Activated CD4-positive, CD25-positive, alpha-beta regulatory T cell treated with anti-CD3 and anti-CD28 coated beads, Interleukin-2, amount 50 U/mL, for 24 hours (primary cell): ENCODE measurements around the gene STMN1.

Experiments
- ATAC-seq, 2 donors: fragments of 150-1000 bp; cut with Tn5 transposase; one replicate each; pipeline ENCODE4 v1.10.0; 2021; ENCODE audit warnings: mild to moderate bottlenecking in 1 of 2, moderate library complexity in 1 of 2

The STMN1 gene

GRCh38 chr1:25918615-25919014 is 12.4 kb upstream of the STMN1 start:
- ATAC-seq, result no peak

DNA sequence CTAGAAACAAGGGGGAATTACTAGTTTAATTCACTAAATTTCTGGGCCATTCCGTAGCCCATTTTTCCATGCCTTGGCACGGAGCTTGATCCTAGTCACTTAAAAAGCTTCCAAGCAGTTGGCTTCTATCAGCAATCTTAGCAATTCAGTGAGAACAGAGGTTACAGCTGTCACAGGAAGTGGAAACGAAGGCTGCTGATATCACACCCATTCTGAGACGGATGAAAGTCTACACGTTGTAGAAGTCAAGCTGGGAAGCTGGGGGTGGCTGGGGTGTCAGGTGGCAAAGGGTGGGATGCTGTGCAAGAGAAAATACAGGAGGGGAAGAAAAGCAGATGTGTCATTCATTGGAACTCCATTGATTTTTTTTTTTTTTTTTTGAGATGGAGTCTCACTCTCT is 11.8 kb upstream of the STMN1 start:
- no peak for ATAC-seq

GRCh38 chr1:25916460-25916859 is 10.2 kb upstream of the STMN1 start:
- ATAC-seq, result no peak

GRCh38 chr1:25914074-25914995 is 8.1 kb upstream of the STMN1 start:
- ATAC-seq, result no peak

DNA sequence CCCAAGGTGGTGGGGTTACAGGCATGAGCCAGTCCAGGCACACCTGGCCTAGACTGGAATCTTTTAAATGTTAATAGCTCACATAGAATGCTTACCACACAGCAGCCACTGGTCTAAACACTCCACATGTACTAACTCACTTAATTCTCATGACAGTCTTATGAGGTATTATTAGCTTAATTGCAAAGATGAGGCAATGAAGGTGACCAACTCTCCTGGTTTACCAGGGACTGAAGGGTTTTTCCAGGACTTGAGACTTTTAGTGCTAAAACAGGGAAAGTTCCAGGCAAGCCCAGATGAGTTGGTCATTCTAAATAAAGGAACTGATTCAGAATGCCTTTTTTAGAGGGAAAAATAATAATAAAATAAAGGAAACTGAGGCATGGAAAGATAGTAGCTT is 7.0 kb upstream of the STMN1 start:
- ATAC-seq, result no peak

DNA sequence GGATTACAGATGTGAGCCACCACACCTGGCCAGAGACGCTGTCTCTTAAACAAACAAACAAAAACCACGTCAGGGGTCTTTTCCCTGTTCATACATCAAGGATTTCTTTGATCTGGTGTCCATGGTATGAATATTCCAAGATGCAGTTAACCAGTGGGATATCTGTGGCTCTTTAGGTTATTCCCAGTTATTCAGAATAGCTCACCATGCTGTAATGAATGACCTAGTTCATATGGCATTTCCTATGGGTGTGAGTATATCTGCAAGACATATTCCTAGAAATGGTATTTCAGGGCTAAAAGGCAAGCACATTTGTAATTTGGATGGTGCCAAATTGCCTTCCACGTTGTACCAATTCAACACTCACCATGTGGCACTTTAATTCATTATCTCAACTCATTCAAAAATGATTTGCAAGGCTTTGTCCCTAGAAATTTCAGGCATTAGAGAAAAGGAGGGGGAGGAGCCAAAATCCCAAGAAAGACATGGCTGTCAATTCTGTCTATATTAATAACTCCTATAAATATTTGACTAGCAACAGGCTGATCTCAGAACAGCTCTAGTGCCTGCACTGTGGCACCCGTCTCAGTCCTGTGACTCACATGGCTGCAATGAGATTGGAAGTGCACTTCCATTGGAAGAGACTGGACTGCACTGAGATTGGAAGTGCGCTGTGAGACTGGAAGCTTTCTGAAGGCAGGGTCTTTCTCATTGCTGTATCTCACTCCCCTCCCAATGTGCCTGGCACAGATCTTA is 6.0 kb upstream of the STMN1 start:
- no peak for ATAC-seq

DNA sequence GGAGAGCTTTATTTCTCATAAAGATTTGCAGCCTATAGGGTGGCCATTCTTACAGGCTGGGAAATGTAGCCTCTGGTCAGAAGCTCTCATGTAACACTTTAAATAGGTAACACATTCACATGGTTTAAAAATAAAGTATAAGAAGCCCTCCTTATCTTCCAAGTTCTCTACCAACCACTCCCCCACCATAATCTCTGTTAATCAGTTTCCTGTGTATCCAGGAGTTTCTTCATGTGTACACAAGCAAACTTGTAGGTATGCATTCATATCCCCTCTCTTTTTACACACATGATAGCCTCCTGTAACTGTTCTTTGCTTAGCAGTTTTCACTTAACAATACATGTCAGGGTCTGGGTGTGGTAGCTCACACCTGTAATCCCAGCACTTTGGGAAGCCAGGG is 4.9 kb upstream of the STMN1 start:
- ATAC-seq, result no peak

- no peak for ATAC-seq
Measured at GRCh38 chr1:25909040-25909439, 2.8 kb upstream of the STMN1 start.

DNA sequence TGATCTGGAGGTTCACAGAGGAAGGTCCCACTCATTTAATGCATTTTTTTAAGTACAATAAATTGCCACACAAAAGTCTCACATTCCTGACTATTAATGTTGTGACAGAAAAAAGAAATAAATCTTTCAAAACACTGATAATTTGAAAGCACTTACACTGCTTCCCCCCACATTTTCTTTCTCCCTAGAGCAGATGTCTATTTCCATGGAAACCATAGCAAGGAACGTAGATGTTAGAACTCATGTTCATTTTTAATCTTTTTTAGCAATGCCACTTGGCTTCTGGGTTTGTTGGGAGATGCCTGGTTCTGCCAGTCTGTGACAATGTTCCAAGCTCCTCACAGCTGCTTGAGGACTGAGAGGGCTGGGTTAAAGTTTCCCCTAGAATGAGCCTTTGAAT is 1.9 kb upstream of the STMN1 start:
- ATAC-seq, result no peak

DNA sequence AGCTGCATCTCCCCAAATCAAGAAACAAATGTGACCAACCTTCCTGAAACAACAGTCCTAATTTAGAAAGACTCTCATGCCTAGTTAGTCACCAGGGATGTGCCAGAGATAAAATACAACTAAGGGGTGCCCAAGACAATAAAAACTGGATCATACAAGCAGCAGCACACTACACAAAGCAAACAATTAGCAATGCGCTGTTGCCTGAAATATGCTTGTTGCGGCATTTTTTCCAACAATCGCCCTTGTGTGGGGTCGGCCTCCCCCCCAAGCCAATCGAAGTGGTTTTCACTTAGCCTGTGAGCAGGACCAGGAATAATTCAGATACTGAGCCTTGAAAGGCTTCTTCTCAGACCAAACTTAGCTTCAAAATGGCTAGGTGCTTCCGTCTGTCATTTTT is 1.4 kb upstream of the STMN1 start:
- no peak for ATAC-seq

GRCh38 chr1:25906644-25907300 is 553 bp upstream of the STMN1 start:
- ATAC-seq, result peak in 1 of 2 donors; percentile 8

- peak; percentile 76 to 79 for ATAC-seq
Measured at GRCh38 chr1:25904943-25905679, 1.1 kb downstream of the STMN1 start.

DNA sequence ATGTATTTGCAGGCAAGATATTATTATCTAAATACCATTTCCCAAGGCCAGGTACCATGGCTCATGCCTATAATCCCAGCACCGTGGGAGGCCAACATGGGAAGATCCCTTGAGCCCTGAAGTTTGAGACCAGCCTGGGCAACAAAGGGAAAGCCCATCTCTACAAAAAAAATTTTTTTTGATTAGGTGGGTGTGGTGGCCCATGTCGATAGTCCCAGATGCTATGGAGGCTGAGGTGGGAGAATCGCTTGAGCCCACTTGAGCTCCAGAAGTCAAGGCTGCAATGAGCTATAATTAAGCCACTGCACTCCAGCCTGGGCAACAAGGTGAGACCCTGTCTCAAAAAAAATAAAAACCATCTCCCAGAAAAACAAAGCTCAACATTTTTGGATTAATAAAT is 2.2 kb downstream of the STMN1 start:
- ATAC-seq, result no peak

- ATAC-seq, result no peak
Measured at GRCh38 chr1:25902462-25902861, 3.8 kb downstream of the STMN1 start.

DNA sequence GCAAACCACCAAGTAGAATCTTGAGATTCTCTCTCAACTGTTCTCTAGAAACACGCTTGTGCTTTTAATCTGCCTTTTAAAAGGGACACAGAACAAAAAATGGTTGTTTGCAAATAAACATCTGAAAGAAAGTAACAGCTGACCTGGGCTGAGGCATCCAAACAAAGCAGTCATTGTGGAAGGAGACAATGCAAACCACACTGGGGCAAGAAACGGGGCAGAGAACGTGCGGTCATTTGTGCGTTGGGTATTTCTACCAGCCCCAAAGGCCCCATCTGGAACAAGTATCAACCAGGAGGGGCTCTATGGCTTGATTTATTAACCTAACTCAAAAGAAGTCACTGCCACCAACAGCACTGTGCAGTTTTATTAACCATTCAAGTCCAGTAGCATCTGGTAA is 6.0 kb downstream of the STMN1 start:
- no peak for ATAC-seq

DNA sequence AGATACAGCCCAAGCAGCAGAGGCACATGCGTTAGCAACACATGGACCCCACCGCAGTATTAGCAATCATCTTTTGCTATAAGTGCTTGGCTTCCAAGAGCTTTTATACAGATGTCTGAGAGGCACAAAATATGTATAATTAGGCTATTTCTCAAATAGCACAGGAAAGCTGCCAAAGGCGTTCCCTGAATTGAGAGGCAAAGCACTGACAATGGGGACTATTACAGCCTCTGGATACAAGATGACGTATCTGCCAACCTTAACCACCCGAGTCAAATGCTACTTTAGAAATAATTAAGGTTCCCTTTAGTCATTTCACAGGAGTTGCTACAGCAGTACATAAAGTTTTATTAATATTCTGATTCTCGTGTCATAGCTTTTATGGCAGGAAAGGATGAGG is 6.4 kb downstream of the STMN1 start:
- no peak for ATAC-seq

GRCh38 chr1:25898223-25899015 is 7.8 kb downstream of the STMN1 start:
- no peak for ATAC-seq

- no peak for ATAC-seq
Measured at GRCh38 chr1:25897754-25898153, 8.5 kb downstream of the STMN1 start.

- ATAC-seq, result no peak
Measured at GRCh38 chr1:25896266-25896665, 10.0 kb downstream of the STMN1 start.

- ATAC-seq, result peak; percentile 99
Measured at GRCh38 chr1:25895365-25895990, 10.7 kb downstream of the STMN1 start.

GRCh38 chr1:25893116-25893515 is 13.1 kb downstream of the STMN1 start:
- no peak for ATAC-seq
